ENCODE measurements around the gene PSKH1.
"Not testable (repeated sequence)": the region's sequence is repeated elsewhere in the genome, so short reads cannot be mapped to it uniquely, and the experiment has no call there.

PSKH1 gene

DNA sequence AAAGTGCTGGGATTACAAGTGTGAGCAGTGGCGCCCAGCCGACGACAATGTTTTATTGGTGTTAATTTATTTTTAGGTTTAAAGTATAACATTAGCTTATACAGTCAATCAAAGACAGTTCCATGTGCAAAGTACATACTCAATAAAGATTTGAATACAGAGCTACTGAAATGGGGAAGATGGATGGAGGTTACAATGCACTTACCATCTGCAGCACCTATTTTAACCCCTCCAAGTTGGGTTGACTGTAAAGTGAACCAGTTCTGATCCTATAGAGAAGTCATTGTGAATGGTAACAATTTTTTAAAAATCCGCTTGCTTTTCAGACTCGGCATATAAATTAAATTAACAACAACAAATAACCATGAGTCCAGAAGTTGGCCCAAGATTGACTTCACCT is 679 bp upstream of the PSKH1 start:
- DNase-seq, result no peak

DNA sequence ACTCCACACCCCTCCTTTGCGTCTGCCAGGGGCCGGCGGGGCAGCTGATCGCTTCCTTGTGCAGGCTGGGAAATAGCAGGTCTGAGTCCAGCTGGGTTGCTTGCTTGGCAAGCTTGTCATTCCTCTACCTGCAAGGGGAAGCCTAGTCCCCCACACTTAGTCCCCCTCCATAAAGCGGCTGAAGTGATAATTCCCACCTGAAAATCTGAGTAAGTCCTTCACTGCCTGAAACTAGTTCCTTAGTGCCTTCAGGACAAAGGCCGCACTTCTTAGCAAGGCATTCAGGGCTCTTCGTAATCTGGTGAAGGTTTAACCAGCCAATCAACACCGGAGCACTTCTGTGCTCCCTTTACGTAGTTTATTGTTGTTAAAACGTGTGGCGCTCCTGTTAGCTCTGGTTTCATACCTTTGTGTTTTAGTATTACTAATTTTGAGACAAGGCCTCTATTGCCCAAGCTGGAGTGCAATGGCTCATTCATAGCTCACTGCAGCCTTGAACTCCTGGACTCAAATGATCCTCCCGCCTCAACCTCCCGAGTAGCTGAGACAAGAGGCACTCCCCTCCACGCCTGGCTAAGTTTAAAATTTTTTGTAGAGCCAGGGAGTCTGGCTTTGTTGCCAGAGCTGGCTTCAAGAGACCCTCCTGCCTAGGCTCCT is 817 bp downstream of the PSKH1 start:
- no peak for DNase-seq

DNA sequence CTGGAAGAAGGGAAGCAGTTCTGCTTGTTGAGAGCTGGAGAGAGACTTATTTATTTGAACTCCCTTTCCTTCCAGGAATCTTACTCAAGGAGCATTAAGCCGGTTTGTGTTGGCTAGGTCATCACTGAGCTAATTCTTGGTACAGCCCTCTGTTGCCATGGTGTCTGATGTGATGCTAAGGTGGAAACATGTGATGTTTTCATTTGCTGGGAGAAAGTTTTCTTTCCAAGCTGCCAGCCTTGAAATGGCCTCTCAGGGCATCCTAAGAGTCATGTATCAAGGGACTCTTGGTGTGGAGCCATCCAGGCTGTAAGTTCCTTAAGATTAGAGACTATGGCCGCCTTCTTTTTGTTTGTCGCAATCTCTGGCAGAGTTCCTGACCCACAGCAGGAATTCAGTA is 4.2 kb downstream of the PSKH1 start:
- DNase-seq, result no peak

DNA sequence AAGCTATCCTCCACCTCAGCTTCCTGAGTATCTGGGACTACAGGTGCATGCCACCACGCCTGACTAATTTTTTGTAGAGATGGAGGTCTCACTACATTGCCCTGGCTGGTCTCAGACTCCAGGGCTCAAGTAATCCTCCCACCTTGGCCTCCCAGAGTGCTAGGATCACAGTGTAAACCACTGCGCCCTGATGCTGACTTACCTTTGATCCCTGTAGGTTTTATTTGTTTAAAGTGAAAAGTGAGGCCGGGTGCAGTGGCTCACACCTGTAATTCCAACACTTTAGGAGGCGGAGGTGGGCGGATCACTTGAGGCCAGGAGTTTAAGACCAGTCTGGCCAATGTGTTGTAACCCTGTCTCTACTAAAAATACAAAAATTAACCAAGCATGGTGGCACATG is 8.7 kb downstream of the PSKH1 start:
- no peak for DNase-seq

DNA sequence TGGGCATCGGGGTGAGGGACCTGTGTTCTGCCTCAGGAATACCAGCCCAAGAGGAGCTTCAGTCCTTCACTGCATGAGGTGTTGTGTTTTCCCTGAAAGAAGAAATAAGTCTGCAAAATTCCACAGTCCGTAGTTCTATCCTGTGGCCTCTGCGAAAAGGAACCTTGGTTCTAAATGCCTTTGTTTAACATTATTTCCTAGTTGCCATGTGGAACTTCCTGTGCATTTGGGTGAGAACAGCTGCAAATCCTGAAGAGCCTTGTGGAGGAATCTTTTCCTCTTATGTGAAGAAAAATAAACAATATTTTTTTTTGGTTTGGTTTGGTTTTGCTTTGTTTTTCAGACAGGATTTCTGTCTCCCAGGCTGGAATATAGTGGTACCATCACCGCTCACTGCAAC is 9.8 kb downstream of the PSKH1 start:
- DNase-seq, result no peak

DNA sequence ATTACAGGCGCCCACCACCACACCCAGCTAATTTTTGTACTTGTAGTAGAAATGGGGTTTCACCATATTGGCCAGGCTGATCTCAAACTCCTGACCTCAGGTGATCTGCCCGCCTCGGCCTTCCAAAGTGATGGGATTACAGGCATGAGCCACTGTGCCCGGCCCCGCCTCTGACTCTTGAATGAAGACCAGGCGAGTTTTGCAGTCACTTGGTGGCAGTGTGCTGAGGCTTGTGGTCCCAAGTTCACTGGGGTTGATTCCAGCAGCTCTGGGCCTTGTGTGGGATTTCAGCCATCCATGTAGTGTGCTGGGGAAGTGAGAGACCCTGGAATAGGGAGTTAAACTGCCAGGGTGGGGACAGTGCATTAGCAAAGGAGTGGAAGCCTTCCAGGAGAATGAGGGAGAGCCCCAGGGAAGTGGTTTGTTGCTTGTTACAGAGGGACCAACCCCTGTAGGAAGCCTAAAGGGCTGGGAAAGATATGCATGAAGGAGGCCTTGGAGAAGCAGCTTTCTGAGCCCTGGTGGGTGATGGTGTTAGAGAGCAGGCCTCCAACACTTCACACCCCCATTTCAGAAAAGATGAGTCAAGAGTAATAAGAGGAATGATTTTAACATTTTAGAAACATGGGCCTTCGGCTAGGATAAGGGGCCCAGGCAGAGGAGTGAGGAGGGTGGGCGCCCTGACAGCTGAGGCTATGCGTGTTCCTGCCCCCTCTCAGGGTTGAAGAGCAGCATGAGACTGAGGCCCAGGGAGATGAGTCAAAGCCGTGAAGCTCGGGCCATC is 14.5 kb downstream of the PSKH1 start:
- DNase-seq, result no peak

DNA sequence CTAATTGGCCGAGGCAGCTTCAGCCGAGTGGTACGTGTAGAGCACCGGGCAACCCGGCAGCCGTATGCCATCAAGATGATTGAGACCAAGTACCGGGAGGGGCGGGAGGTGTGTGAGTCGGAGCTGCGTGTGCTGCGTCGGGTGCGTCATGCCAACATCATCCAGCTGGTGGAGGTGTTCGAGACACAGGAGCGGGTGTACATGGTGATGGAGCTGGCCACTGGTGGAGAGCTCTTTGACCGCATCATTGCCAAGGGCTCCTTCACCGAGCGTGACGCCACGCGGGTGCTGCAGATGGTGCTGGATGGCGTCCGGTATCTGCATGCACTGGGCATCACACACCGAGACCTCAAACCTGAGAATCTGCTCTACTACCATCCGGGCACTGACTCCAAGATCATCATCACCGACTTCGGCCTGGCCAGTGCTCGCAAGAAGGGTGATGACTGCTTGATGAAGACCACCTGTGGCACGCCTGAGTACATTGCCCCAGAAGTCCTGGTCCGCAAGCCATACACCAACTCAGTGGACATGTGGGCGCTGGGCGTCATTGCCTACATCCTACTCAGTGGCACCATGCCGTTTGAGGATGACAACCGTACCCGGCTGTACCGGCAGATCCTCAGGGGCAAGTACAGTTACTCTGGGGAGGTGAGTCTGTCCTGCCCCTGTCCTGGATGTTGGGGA is 16.1 kb downstream of the PSKH1 start:
- DNase-seq, result no peak

DNA sequence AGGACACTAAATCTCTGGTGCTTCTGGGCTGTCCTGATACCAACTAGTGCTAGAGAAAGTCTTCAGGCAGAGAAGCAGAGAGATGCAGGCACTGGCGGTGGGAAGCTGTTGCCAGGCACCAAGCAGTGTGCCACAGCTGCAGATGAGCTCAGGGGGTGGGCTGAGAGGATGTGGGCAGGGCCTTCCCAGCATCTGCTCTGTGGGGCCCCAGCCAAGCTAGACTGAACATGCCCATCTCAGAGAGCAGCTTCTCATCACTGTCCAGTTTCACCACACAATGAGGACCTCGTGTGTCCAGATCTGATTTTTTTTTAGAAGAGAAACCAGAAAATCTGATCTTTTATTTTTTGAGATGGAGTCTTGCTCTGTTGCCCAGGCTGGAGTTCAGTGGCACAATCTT is 17.1 kb downstream of the PSKH1 start:
- DNase-seq, result no peak

DNA sequence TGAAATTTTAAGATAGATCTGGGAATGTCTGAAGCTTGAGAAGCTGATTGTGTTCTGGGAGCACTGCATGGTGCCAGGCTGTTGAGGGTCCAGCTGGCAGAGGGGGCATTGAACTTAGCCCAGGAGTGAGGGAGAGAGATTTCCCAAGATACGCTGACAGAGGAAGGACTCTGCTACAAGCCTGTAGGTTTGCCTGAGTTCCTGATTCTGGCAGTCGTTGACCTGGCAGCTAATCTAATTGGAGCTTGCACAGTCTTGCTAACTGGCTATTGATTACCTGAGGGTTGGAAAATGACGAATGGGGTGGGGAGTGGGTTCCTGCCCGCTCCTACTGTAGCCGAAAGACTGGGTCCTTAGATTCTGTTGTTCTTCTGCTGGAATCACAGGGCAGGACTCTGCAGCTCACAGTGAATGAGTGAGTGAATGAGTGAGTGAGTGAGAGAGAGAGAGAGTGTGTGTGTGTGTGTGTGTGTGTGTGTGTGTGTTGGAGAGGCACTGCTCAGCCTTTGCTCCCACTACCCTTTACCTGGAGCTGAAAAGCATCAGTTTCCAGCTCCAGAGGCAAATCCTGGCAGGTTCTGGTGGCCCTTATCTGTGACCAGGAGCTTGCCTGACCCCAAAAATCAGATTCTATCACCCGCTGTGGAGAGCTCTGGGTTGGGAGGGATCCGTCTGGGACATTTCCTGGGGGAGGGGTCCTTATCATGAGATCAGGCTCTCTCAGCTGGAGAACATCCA is 21.9 kb downstream of the PSKH1 start:
- no peak for DNase-seq

DNA sequence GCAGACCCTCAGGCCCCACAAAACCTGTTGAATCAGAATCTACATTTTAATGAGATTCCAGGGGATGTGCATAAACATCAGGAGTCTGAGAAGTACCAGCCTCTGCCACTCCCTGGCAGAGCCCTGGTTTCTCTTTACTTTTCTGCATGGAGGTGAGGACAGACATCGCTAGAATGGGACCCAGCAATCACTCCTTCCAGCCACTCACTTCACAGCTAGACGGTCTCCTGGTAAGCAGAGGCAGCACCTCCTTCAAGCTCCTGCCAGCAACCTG is 22.4 kb downstream of the PSKH1 start:
- not testable (repeated sequence) for DNase-seq

DNA sequence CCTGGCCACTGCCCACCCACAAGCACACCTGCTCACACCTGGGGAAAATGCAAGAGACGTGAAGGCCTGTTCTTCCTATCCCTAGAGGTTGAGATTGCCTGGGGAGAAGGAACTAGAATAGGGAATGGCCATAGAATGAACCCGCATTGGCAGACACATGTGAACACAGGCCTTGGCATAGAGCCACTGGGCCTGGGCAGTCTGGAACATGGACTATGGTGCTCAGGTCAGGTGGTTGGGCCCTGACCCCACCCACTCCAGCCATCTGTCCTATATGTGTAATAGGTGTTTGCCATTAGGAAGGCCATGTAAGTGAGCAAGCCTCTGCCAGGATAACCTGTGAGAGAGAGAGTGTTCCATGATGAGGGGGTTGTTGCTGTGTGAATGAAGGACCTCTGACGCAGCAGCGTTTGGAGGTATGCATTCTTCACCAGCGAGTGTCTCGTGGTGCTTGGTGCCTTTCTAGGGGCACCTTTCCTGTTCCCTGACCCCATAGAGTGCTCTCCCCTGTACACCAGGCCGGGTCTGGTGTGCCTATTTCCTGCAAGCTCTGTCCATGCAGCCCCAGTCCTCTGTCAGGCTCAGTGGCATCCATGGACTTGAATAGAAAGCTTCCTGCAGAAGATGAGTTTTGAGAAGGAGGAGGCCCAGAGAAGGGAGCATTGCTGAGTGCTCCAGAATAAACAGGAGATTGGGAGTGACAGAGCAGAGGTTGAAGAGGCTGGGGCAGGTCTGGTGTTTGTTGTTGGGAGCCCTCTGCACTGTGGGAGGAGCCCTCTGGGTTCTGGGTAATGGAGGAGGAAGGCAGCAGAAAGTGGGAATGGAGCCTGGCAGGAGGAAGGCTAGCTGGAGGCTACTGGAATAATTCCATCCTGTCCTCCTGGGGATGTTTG is 23.0 kb downstream of the PSKH1 start:
- DNase-seq, result no peak

DNA sequence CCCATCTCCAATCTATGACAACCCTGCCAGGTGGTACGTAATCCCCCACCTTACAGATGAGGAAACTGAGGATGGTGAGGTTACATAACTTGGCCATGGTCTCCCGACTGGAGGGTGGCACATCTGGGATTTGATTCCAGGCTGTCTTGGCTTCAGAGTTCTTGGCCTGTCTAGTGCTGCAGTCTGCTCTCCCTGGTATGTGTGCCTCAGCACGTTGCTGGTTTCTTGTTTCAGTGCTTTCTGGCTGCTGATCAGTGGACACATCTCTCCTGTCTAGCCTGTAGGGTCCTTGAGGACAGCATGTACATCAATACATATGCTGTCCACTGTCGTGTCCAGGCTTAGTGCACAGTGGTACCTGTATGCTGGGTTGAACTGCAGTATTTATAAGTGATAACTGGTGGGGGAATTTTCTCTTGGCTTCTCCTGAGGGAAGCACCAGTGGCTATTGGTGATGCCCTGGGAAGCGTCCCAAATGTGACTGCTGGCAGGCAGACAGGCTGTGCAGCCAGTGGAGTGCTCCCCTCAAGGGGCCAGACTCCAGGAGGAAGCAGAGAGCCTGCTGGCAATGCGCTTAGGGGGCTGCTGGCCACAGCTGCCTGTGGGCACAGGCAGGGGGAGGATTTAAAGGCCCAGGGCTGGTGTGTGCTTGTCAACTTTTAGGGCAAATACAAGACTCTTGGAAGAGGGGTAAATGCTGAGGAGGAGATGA is 24.2 kb downstream of the PSKH1 start:
- no peak for DNase-seq

DNA sequence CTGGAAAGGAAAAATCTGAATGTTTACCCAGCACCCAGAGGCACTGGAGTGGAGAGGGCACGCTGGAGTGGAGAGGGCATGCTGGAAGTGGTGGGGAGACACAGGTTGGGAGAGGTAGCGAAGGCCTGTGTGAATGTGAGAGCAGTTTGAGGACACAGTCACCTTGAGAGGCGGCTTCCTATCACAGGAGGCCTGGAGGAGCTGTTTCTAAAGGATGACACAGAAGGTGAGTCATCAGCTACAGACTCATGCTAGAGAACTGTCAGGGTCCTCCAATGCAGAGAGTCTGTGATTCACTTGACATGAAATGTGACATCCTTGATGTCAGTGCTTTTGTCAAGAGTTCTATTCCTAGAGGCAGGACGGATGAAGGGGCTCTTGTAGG is 24.8 kb downstream of the PSKH1 start:
- peak; percentile 24 for DNase-seq

DNA sequence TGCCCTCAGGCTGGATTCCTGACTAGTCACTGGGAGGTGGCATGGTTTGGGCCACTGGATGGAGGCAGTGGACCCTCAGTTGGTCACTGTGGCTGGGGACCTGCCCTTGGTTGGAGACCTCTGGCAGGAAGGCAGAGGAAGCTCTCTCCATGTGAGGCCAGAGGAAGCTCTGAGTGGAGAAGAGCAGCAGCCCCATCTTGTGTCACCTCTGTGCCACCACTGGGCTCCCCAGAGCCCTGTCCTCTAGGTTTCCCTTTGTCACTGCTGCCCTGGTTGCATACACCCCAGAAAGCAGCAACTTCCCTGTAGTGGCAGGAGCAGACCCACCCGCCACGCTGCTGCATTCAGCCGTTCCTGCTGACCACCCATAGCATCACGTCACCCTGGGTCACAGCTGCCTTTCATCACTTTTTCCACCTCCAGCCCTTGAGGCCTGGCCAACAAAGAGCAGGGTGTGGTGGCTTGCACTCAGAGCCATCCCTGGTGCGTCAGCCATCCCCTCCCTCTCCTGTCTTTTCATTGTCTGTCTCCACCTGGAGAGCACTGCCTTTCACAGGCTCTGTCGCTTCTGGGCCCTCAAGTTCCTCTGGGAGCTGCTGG is 26.7 kb downstream of the PSKH1 start:
- DNase-seq, result no peak

DNA sequence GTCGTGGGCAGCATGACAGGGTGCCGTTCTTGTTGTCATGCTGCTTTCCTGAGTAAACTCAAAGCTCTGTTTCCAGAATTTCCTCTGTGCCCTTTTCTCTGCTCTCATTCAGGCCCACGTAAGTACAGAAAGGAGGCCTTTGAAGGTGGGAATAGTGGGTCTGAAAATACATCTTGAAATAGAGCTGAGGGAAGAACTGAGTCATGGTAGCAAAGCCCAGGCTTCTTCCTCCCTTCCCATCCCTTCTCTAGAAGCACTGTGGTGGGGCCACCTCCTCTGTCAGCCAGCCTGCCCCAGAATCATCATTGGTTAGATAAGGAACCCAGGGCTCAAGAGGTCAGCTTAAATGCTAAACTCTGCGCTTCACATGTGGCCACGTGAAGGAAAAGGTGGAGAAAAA is 29.2 kb downstream of the PSKH1 start:
- DNase-seq, result no peak

DNA sequence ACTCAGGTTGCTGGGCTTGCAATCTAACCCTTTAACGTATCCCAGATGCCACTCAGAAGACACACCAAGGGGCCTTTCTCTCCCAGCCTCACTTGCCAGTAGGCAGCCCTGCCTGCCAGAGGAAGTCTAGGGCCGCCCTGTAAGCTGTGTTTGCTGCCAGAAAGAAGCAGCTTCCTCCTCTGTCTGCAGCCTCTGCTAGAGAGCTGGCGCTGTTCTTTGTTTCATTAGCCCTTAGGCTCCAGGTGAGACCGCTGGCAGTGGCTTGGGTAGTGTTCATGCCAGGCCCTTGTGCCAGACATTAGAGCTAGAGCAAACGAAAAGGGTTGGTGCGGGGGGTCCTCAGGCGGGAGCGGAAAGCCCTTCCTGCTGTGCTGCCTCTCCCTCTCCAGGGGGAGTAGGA is 29.7 kb downstream of the PSKH1 start:
- no peak for DNase-seq

DNA sequence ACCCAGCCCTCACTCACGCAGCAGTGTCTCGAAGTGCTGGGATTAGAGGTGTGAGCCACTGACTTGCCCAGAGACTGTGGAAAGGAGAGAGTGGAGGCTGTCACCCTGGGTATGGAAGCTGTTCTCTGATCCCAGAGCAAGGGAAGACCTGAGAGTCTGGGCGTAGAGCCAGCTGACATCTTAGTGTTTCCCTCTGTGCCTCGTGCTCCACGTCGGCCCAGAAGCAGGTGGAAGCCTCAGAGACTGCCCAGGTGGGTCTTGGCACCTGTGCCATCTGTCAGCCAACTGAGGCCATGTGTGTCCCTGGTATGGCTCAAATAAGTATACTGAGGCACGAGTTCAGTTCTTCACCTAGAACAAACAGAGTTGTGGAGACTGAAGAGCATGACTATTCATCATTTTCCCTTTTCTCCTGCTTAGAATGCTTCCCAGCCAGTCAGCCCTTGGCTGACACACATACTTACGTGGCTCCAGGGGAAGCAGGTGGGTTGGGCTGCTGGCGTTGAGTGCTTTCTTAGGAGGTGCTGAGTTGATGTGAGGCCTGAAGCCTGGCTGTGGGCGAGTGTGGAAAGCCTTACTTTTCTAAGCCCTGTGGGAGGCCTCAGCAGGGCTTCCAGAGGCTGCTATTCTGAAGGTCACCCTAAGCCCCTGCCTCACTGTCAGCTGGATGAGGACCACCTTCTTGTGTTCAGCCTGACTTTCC is 30.5 kb downstream of the PSKH1 start:
- no peak for DNase-seq

DNA sequence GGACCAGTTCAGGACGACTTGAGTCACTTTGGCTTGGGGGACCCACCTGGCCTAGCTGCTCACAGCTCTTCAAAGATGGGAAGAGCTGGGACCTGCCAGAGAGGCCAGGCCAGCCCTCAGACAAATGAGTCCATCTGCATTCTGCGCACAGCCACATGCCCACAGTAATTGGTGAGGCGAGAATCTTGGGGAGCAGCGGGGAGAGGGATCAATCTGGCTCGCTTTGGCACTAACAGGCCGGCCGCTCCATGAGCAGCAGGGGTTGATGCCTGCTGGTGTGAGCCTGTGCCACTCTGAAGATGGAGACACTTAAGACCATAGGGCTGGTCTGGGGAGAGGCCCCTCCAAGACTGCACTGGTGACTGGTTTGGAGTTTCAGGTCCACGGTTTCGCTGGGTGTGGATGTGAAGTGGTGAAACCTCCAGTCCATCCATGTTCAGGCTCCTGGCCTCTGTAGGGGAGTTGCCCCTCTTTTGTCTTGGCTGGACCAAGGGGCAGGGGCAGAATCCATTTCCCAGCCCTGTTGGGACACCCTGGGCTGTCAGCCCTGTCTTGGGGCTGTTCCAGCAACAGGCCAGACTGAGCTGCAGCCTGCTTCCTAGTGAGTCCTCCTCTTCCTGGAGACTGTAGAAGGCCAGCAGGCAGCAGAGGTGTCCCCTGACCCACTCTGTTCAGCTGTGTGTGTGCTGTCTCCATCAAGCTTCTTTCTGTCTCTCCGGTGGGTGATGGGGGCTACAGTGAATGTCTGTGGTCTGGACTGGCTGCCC is 31.3 kb downstream of the PSKH1 start:
- no peak for DNase-seq

DNA sequence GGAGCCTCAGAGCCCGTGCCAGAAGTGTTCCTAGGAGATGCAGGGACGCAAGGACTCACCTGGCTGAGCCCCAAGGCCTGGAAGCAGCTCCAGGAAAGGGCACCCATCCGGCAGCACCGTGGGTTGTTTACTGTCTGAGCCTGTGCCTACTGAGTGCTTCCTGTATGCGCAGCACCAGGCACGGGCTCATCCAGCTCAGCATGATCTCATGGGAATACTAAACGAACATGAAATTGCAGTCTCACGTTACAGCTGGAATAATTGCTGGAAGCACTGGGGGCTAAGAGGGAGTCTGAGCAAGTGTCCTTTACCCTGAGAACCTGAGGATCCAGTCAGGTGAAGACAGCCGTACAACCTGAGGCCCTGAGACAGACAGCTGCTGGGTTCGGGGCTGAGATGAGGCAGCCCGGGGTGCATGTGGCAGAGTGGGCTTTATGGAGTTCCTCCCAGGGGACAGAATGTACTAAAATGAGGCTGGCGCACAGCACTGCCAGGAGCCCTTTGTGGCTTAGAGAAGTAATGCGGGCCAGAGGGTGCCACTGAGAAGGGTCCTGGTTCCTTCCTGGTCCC is 33.2 kb downstream of the PSKH1 start:
- no peak for DNase-seq
